Measurements from ENCODE around the gene SPEM1.

GRCh38 chr17:7380321-7380720 lies 39.8 kb upstream of the SPEM1 start:
- TF ChIP-seq CTCF (IDR thresholded peaks at IDR 0.05) (no peak), EZH2 (IDR thresholded peaks at IDR 0.05; ENCODE audit: borderline replicate concordance, insufficient read depth, low read depth, low read length, poor library complexity, severe bottlenecking) (no peak)

All from B cell (primary cell).